Measurements from ENCODE around the gene GPR65.

Gene GPR65

GRCh38 chr14:88034076-88034475, 29.1 kb downstream of the GPR65 start:
- Histone ChIP-seq H3K9ac (ENCODE audit: low read depth, low read length) (no peak overlapping the region), H4K20me1 (ENCODE audit: insufficient read depth, low read length) (no peaks in the 10 kb centered on the region), H3K4me2 (ENCODE audit: insufficient read depth, low read length) (no peak overlapping the region), H3K4me3 (ENCODE audit: low read depth in 1 of 2, low read length in 2 of 2) (no peak overlapping the region), H3K4me1 (ENCODE audit: insufficient read depth, low read length) (no peaks in the 10 kb centered on the region), H3K9me3 (ENCODE audit: insufficient read depth, low read length, severe bottlenecking) (no peaks in the 10 kb centered on the region), H3K79me2 (ENCODE audit: insufficient read depth, low read length) (no peaks in the 10 kb centered on the region), H3K27ac (ENCODE audit: low read length) (no peak overlapping the region), H2AFZ (ENCODE audit: low read depth, low read length) (no peak overlapping the region), H3K27me3 (ENCODE audit: insufficient read depth, low read length, poor library complexity) (no peaks in the 10 kb centered on the region), H3K36me3 (ENCODE audit: insufficient read depth, low read length) (no peaks in the 10 kb centered on the region)
- no peak for DNase-seq
- no peak for ATAC-seq (ENCODE audit: insufficient read depth, low read depth)
- no peak for TF ChIP-seq CTCF (IDR thresholded peaks at IDR 0.05; ENCODE audit: borderline replicate concordance, extremely low read depth, low read length, poor library complexity, severe bottlenecking)
- no peak for TF ChIP-seq EZH2 (IDR thresholded peaks at IDR 0.05; ENCODE audit: borderline replicate concordance, low read depth, low read length, severe bottlenecking)

GRCh38 chr14:88036422-88036821, 31.5 kb downstream of the GPR65 start:
- no peak overlapping the region for H3K9ac ChIP-seq (ENCODE audit: low read depth, low read length)
- H3K27ac ChIP-seq (ENCODE audit: low read length) = no peak overlapping the region
- no peaks in the 10 kb centered on the region for H3K27me3 ChIP-seq (ENCODE audit: insufficient read depth, low read length, poor library complexity)
- H3K79me2 ChIP-seq (ENCODE audit: insufficient read depth, low read length) = no peaks in the 10 kb centered on the region
- no peaks in the 10 kb centered on the region for H3K36me3 ChIP-seq (ENCODE audit: insufficient read depth, low read length)
- no peak overlapping the region for H3K4me2 ChIP-seq (ENCODE audit: insufficient read depth, low read length)
- H3K4me3 ChIP-seq (ENCODE audit: low read depth in 1 of 2, low read length in 2 of 2) = no peak overlapping the region
- no peak for ATAC-seq (ENCODE audit: insufficient read depth, low read depth)
- no peaks in the 10 kb centered on the region for H3K4me1 ChIP-seq (ENCODE audit: insufficient read depth, low read length)
- TF ChIP-seq CTCF (IDR thresholded peaks at IDR 0.05; ENCODE audit: borderline replicate concordance, extremely low read depth, low read length, poor library complexity, severe bottlenecking) (no peak), EZH2 (IDR thresholded peaks at IDR 0.05; ENCODE audit: borderline replicate concordance, low read depth, low read length, severe bottlenecking) (no peak)
- no peak for DNase-seq
- no peak overlapping the region for H2AFZ ChIP-seq (ENCODE audit: low read depth, low read length)
- H3K9me3 ChIP-seq (ENCODE audit: insufficient read depth, low read length, severe bottlenecking) = no peaks in the 10 kb centered on the region
- no peaks in the 10 kb centered on the region for H4K20me1 ChIP-seq (ENCODE audit: insufficient read depth, low read length)

DNA sequence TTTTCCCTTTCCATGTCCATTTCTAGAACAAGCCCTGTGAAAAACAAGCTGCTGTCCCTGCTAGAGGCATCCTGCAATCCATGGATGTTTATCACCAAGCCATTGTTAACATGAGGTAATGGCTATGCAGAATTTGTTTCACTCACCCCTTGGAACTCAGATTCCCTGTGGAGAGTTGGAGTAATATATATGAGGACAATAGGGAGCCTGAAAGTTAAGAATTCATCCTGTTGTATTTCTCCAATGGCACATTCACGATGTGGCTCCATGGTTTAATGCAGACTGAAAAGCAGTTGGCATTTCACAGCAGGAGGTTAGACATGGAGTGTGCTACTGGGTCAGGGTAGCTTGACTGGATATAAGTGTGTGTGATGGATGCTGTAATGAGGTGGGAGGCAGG, 32.4 kb downstream of the GPR65 start:
- DNase-seq (no peak), ATAC-seq (ENCODE audit: insufficient read depth, low read depth) (no peak)
- no peak overlapping the region for H3K27ac ChIP-seq (ENCODE audit: low read length)
- no peaks in the 10 kb centered on the region for H3K9me3 ChIP-seq (ENCODE audit: insufficient read depth, low read length, severe bottlenecking)
- no peaks in the 10 kb centered on the region for H3K36me3 ChIP-seq (ENCODE audit: insufficient read depth, low read length)
- no peak for TF ChIP-seq EZH2 (IDR thresholded peaks at IDR 0.05; ENCODE audit: borderline replicate concordance, low read depth, low read length, severe bottlenecking)
- no peak for TF ChIP-seq CTCF (IDR thresholded peaks at IDR 0.05; ENCODE audit: borderline replicate concordance, extremely low read depth, low read length, poor library complexity, severe bottlenecking)
- no peak overlapping the region for H3K4me3 ChIP-seq (ENCODE audit: low read depth in 1 of 2, low read length in 2 of 2)
- H3K79me2 ChIP-seq (ENCODE audit: insufficient read depth, low read length) = no peaks in the 10 kb centered on the region
- no peaks in the 10 kb centered on the region for H3K4me1 ChIP-seq (ENCODE audit: insufficient read depth, low read length)
- no peak overlapping the region for H3K9ac ChIP-seq (ENCODE audit: low read depth, low read length)
- H4K20me1 ChIP-seq (ENCODE audit: insufficient read depth, low read length) = no peaks in the 10 kb centered on the region
- H2AFZ ChIP-seq (ENCODE audit: low read depth, low read length) = no peak overlapping the region
- no peaks in the 10 kb centered on the region for H3K27me3 ChIP-seq (ENCODE audit: insufficient read depth, low read length, poor library complexity)
- H3K4me2 ChIP-seq (ENCODE audit: insufficient read depth, low read length) = no peak overlapping the region

GRCh38 chr14:88039197-88039596, 34.3 kb downstream of the GPR65 start:
- H3K4me2 ChIP-seq (ENCODE audit: insufficient read depth, low read length) = no peak overlapping the region
- no peak for ATAC-seq (ENCODE audit: insufficient read depth, low read depth)
- H3K9ac ChIP-seq (ENCODE audit: low read depth, low read length) = no peak overlapping the region
- H4K20me1 ChIP-seq (ENCODE audit: insufficient read depth, low read length) = no peaks in the 10 kb centered on the region
- no peaks in the 10 kb centered on the region for H3K27me3 ChIP-seq (ENCODE audit: insufficient read depth, low read length, poor library complexity)
- DNase-seq = no peak
- no peaks in the 10 kb centered on the region for H3K79me2 ChIP-seq (ENCODE audit: insufficient read depth, low read length)
- no peaks in the 10 kb centered on the region for H3K9me3 ChIP-seq (ENCODE audit: insufficient read depth, low read length, severe bottlenecking)
- H3K4me1 ChIP-seq (ENCODE audit: insufficient read depth, low read length) = no peaks in the 10 kb centered on the region
- H2AFZ ChIP-seq (ENCODE audit: low read depth, low read length) = no peak overlapping the region
- TF ChIP-seq CTCF (IDR thresholded peaks at IDR 0.05; ENCODE audit: borderline replicate concordance, extremely low read depth, low read length, poor library complexity, severe bottlenecking) (no peak), EZH2 (IDR thresholded peaks at IDR 0.05; ENCODE audit: borderline replicate concordance, low read depth, low read length, severe bottlenecking) (no peak)
- no peak overlapping the region for H3K27ac ChIP-seq (ENCODE audit: low read length)
- H3K4me3 ChIP-seq (ENCODE audit: low read depth in 1 of 2, low read length in 2 of 2) = no peak overlapping the region
- no peaks in the 10 kb centered on the region for H3K36me3 ChIP-seq (ENCODE audit: insufficient read depth, low read length)

Measured in DND-41 (cell line).